ENCODE data around the gene BCKDHB. TPM values are rescaled to one million over a fixed set of nuclear protein-coding genes. Genes with fewer than 3 reads are reported as not detected.

Gene BCKDHB
- total RNA-seq, 2 donors from 2014 or later: 10.3 to 13.2 TPM

DNA sequence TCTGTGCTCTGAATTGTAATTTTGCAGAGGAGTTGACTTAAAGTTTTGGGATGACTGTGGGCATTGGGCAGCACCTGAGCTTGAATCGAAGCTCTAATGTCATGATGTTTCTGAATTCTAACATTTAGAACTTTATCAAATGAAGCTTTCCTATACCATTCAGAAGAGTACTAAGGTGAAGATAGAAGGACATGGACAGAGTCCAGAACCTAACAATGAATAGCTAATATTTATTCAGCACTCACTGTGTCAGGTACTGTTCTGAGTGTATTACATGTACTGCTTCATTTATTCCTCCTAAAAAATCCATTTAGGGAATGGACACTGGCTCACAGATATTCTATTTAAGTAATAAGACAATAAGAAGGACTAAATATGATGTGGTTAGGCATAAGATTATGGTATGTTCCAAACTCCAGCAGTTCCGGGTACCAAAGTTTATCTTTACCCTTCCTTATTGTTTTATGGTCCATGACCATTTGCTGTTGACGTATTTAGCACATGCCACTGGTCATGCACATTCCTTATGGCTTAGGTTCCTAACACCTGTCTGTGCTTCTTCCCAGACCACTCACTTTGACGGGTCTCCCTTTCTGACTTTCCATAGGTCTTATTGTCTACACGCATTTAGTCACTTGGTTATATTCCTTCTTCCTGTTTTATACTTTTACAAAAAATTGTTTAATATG, 20.3 kb downstream of the BCKDHB start:
- no peak overlapping the region for H3K27ac Mint-ChIP-seq
- no peak for ATAC-seq
- H3K4me1 Mint-ChIP-seq: peaks cover 13% of the 10 kb centered on the region

DNA sequence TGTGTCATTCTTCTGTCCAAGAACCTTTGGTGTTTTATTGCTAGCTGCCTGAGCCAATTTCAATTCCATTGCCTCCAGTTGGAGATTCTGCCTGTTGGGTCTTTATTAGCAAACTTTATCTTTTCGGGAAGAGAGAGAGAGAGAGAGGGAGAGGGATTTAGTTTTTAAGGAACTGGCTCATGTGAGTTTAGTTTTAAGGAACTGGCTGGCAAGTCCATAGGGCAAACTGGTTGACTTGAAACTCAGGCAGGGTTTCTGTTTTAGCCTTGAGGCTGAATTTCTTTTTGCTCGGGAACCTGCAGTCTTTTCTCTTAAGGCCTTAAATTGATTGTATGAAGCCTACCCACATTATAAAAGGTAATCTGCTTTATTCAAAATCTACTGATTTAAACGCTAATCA, 23.0 kb downstream of the BCKDHB start:
- ATAC-seq (no peak), DNase-seq (no peak)
- Mint-ChIP-seq H3K4me3 (no peak overlapping the region), H3K36me3 (ENCODE audit: low read depth) (peaks cover 9% of the 10 kb centered on the region), H3K4me1 (peaks cover 11% of the 10 kb centered on the region), H3K27ac (no peak overlapping the region), H3K27me3 (no peaks in the 10 kb centered on the region)
- no peaks in the 10 kb centered on the region for H3K9me3 ChIP-seq (ENCODE audit: control insufficient read depth, low read length, poor library complexity, severe bottlenecking)

More for the DNA sequence above, 20.3 kb downstream of the BCKDHB start:
- no peak for DNase-seq
- H3K27me3 Mint-ChIP-seq: no peaks in the 10 kb centered on the region
- H3K9me3 ChIP-seq (ENCODE audit: control insufficient read depth, low read length, poor library complexity, severe bottlenecking): no peaks in the 10 kb centered on the region
- peaks cover 5% of the 10 kb centered on the region for H3K36me3 Mint-ChIP-seq (ENCODE audit: low read depth)
- H3K4me3 Mint-ChIP-seq: no peak overlapping the region

DNA sequence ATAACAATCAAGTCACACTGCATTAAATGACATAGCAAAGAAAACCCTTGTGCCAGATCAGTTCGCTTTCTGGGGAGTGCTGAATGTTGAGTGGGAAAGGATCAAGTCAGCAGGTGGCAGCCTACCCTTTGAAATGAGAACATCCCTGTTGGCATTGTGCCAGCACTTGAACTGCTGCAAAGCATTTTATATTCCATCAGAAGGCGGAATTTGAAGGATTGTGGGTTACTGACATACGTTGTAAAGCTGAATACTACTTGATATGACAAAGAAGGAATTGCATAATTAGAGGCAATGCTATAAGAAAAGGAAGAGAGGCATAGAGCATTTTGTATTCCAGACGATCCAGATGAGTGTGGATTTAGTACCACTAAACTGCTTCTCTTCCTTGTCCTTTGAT, 26.5 kb downstream of the BCKDHB start:
- DNase-seq (peak in 1 of 3 donors; percentile 6), ATAC-seq (no peak)
- Mint-ChIP-seq H3K27ac (no peak overlapping the region), H3K27me3 (no peaks in the 10 kb centered on the region), H3K4me3 (no peak overlapping the region), H3K4me1 (peaks cover 9% of the 10 kb centered on the region), H3K36me3 (ENCODE audit: low read depth) (peaks cover 9% of the 10 kb centered on the region)
- H3K9me3 ChIP-seq (ENCODE audit: control insufficient read depth, low read length, poor library complexity, severe bottlenecking): no peaks in the 10 kb centered on the region

DNA sequence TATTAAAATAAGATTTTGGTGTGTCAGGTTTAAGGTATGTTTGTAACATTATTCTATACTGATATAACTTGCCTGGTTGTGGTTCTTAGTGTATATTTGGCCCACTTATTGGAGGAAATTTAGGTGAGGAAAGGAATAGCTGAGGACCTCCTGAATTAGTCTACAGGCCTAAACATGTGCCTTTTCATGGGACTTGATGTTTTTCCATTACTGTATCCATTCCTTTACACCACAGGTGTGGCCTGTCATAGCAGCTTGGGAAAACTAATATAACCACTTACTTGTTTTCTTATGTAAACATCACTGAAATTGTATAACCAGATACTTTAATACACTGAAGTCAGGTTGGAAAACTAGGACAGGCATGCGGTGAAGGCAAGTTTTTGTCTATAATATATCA, 27.6 kb downstream of the BCKDHB start:
- Mint-ChIP-seq H3K36me3 (ENCODE audit: low read depth) (peaks cover 7% of the 10 kb centered on the region), H3K4me3 (no peak overlapping the region), H3K27ac (no peak overlapping the region), H3K27me3 (no peaks in the 10 kb centered on the region), H3K4me1 (peaks cover 9% of the 10 kb centered on the region)
- DNase-seq (no peak), ATAC-seq (no peak)
- no peaks in the 10 kb centered on the region for H3K9me3 ChIP-seq (ENCODE audit: control insufficient read depth, low read length, poor library complexity, severe bottlenecking)

DNA sequence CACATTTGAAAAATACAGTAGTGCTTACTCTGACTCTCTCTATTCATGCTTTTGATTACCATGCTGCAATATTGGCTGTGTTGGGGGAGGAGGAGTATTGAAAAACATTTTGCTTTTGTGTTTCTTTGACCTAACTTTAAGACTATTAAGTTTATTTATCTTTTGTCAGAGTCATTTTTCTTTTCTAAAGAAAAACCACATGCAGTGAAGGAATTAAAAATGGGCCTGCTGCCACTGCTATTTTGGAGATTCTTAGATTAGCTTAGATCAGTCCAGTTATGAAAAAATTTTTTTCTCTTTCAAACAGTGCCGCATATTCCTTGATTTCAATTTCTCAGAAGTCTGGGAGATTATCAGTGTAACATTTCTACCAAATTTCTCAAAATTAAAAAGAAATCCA, 36.1 kb downstream of the BCKDHB start:
- no peak for ATAC-seq
- H3K36me3 Mint-ChIP-seq (ENCODE audit: low read depth): no peaks in the 10 kb centered on the region
- no peak for DNase-seq

DNA sequence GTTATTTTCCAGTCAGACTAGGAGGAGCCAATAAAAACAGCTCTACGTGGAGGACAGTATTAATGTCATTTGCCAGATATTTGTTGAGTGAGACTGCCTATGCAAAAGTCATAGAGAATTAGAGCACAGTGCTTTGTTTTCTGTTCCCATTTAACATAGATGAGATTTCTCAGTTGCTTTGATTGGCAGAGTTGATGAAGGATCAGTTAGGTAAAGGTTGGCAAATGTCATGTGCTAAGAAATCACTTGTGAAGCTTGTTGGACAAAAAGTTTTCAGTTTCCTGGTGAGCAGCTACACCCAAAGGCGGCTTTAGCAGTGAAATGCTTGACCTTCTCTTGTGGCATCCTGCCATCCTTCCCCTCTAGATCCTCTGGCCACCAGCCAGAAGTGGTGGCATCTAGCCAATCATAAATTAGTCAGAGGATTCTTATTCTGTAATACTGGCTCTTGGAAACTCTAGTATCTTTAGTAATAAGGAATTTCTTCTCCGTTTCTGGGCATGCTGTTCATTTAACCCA, 37.0 kb downstream of the BCKDHB start:
- peaks cover 6% of the 10 kb centered on the region for H3K36me3 Mint-ChIP-seq (ENCODE audit: low read depth)

More for the DNA sequence above, 36.1 kb downstream of the BCKDHB start:
- H3K4me1 Mint-ChIP-seq: no peaks in the 10 kb centered on the region
- no peak overlapping the region for H3K4me3 Mint-ChIP-seq
- no peaks in the 10 kb centered on the region for H3K9me3 ChIP-seq (ENCODE audit: control insufficient read depth, low read length, poor library complexity, severe bottlenecking)
- no peaks in the 10 kb centered on the region for H3K27me3 Mint-ChIP-seq
- H3K27ac Mint-ChIP-seq: no peak overlapping the region

DNA sequence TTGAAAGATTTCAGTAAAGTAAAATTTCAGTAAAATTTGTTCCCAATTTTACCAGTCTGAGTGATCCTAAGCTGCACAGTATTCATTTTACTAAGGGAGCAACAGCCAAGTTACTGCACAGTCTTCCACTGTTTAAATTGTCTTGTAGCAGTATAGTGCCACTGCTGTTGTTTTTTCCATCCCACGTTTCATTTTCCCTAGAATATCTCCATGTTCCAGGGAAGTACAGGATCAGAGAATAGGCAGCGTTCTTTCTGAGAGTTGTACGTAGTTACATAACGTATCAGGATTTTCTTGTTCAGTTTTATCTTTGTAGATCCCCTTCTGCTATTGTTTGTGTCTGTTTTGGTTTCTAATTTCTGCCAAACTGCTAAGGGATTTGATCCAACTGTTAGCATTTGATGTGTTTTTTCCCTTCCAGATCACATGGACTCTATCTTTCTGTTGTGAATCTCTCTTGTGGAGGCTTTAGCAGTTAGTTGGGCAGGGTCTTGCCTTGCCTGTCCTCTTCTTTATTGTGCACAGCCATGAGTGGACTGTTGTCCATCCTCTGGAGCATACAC, 38.4 kb downstream of the BCKDHB start:
- no peaks in the 10 kb centered on the region for H3K9me3 ChIP-seq (ENCODE audit: control insufficient read depth, low read length, poor library complexity, severe bottlenecking)
- Mint-ChIP-seq H3K4me1 (no peaks in the 10 kb centered on the region), H3K4me3 (no peak overlapping the region), H3K27ac (no peak overlapping the region), H3K27me3 (no peaks in the 10 kb centered on the region), H3K36me3 (ENCODE audit: low read depth) (peaks cover 10% of the 10 kb centered on the region)
- no peak for ATAC-seq
- DNase-seq: no peak

More for the DNA sequence above, 37.0 kb downstream of the BCKDHB start:
- ATAC-seq (no peak), DNase-seq (no peak)
- no peak overlapping the region for H3K27ac Mint-ChIP-seq
- H3K4me3 Mint-ChIP-seq: no peak overlapping the region
- H3K27me3 Mint-ChIP-seq: no peaks in the 10 kb centered on the region
- H3K4me1 Mint-ChIP-seq: no peaks in the 10 kb centered on the region
- no peaks in the 10 kb centered on the region for H3K9me3 ChIP-seq (ENCODE audit: control insufficient read depth, low read length, poor library complexity, severe bottlenecking)

DNA sequence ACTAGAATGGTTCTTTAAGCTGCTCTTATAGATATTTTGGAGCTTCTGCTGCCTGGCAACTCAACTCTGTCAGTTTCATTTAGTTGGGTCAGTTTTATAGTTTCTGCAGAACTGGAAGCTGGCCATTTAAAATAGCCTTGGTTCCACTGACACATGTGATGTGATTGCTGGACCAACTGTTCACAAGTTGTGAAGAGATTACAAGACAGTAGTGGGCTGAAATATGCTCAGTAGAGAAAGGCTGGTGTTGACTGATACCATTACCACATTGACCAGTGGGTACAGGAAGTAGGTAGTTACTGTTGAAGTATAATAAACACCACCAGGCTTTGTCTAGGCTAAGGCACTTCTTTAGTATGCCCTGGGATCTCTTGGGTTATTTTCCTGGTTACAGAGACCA, 39.0 kb downstream of the BCKDHB start:
- H3K4me1 Mint-ChIP-seq: no peaks in the 10 kb centered on the region
- H3K36me3 Mint-ChIP-seq (ENCODE audit: low read depth): peaks cover 11% of the 10 kb centered on the region
- H3K4me3 Mint-ChIP-seq: no peak overlapping the region
- no peaks in the 10 kb centered on the region for H3K9me3 ChIP-seq (ENCODE audit: control insufficient read depth, low read length, poor library complexity, severe bottlenecking)
- no peaks in the 10 kb centered on the region for H3K27me3 Mint-ChIP-seq
- H3K27ac Mint-ChIP-seq: no peak overlapping the region
- ATAC-seq (no peak), DNase-seq (no peak)

DNA sequence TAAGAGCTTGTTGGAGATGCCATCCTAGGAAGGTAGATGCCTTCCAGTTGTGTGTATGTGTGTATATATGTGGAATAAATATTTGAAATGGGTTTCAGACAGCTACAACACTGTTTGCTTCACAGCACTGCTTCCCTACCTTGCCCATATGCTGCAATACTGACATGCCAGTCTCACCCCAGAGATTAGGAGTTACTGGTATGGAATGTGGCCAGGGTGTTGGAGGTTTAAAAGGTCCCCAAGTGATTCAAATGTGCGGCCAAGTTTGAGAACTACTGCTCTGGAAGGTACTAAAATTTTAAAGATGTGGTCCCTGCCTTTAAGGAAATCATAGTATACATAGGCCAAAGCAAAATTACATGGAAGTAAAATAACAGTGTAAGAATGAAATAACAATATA, 39.5 kb downstream of the BCKDHB start:
- DNase-seq (no peak), ATAC-seq (no peak)
- H3K4me3 Mint-ChIP-seq: no peak overlapping the region
- no peaks in the 10 kb centered on the region for H3K4me1 Mint-ChIP-seq
- H3K9me3 ChIP-seq (ENCODE audit: control insufficient read depth, low read length, poor library complexity, severe bottlenecking): no peaks in the 10 kb centered on the region
- H3K27me3 Mint-ChIP-seq: no peaks in the 10 kb centered on the region
- H3K36me3 Mint-ChIP-seq (ENCODE audit: low read depth): peaks cover 11% of the 10 kb centered on the region
- no peak overlapping the region for H3K27ac Mint-ChIP-seq

DNA sequence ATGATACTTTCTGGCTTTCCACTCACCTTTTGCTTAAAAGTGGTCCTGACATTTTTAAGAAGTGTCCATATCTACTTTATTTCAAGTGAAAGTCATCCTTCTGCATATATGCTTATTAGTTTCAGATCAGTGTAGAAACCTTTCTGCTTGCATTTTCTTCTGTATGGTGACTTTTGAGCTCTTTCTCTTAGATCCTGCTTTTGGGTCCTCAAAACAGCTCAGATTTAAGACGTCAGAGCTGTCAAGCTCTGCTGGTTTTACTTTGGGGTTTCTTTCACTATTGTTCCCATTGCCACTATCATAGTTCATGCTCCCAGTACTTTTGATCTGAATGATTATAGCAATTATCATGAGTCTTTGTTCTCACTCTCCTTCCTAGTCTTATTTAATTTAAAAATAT, 41.7 kb downstream of the BCKDHB start:
- ATAC-seq (no peak), DNase-seq (no peak)
- no peak overlapping the region for H3K4me3 Mint-ChIP-seq
- H3K9me3 ChIP-seq (ENCODE audit: control insufficient read depth, low read length, poor library complexity, severe bottlenecking): no peaks in the 10 kb centered on the region
- H3K36me3 Mint-ChIP-seq (ENCODE audit: low read depth): peaks cover 11% of the 10 kb centered on the region
- no peaks in the 10 kb centered on the region for H3K27me3 Mint-ChIP-seq
- H3K27ac Mint-ChIP-seq: no peak overlapping the region
- no peaks in the 10 kb centered on the region for H3K4me1 Mint-ChIP-seq

DNA sequence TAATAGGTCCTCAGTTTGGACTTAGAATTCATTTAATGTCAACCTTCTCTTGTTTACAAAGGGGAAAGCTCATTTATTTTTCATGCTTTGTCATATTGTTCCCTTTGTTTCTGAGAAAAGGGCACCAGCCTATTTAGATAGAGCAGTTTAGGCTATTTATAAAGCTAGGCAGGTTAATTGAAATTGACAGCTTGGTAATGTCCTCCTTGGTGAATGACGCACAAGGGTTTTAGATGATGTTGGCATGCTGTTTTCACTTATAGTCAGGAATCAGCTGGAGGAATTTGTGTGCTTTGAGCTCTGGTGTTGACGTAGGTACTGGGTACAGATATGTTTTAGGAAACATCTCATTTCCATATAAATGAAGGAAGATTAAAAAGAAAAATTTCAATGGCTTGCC, 45.2 kb downstream of the BCKDHB start:
- Mint-ChIP-seq H3K4me1 (no peaks in the 10 kb centered on the region), H3K27ac (no peak overlapping the region), H3K4me3 (no peak overlapping the region), H3K27me3 (no peaks in the 10 kb centered on the region), H3K36me3 (ENCODE audit: low read depth) (peaks cover 11% of the 10 kb centered on the region)
- no peaks in the 10 kb centered on the region for H3K9me3 ChIP-seq (ENCODE audit: control insufficient read depth, low read length, poor library complexity, severe bottlenecking)
- ATAC-seq (no peak), DNase-seq (no peak)

DNA sequence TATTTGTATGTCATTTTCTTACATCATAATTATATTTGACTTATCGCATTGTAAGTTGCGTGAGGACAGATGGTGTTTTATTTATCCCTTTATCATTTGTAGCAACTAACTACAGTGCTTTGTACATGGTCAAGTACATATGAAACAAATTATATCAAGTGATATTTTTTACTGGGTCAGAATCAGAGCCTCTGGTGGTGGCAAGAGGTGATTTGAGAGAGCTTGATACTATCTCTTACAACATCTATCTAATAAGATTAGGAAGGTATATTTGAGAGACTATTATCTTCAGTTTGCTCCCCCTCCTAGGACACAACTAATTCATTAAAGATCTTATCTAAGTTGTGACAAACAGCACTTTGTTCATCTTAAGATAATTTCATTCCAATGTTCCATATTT, 47.7 kb downstream of the BCKDHB start:
- DNase-seq: no peak
- Mint-ChIP-seq H3K4me1 (no peaks in the 10 kb centered on the region), H3K36me3 (ENCODE audit: low read depth) (peaks cover 2% of the 10 kb centered on the region), H3K27ac (no peak overlapping the region), H3K4me3 (no peak overlapping the region), H3K27me3 (no peaks in the 10 kb centered on the region)
- no peaks in the 10 kb centered on the region for H3K9me3 ChIP-seq (ENCODE audit: control insufficient read depth, low read length, poor library complexity, severe bottlenecking)
- ATAC-seq: no peak

DNA sequence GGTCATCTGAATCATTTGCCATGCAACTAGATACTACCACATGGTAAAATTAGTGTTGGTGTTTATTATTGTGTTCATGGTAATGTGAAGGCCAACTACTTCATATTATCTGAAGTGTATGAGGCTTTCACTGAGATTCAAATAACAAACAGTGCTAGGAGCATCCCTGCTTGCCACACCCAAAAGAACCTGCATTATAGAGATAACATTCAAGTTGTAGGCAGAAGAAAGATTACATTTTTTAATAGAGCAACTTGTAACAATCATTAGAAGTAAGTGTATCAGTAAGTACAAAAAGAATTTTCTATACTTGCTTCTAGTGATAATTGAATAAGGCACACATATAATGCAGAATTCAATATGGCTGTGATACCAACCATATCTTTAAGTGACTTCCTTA, 49.8 kb downstream of the BCKDHB start:
- Mint-ChIP-seq H3K36me3 (ENCODE audit: low read depth) (no peaks in the 10 kb centered on the region), H3K4me3 (no peak overlapping the region), H3K27ac (no peak overlapping the region), H3K4me1 (no peaks in the 10 kb centered on the region), H3K27me3 (no peaks in the 10 kb centered on the region)
- ATAC-seq: no peak
- no peak for DNase-seq
- no peaks in the 10 kb centered on the region for H3K9me3 ChIP-seq (ENCODE audit: control insufficient read depth, low read length, poor library complexity, severe bottlenecking)

DNA sequence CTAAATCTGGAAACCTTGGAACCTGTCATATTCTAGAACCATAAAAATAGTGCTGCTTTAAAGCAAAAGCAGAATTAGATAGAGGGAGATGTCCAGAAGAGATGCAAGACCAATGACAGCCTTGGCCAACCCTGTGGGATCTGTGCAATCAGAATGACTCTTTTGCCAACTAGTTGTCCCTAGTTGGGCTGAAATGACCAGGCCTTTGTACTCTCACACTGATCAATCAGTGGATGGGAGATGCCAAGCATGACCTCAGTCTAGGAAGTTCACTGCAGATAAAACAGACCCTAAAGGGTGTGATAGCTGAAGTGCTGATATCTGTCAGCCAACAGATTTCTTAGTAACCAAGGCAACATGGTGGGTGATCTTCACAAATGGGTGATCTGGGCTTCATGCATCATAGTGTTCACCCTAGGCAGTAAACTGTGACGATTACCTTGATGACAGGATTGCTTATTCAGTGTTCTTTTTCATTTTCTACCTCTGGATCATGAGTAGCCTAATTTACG, 52.1 kb downstream of the BCKDHB start:
- H3K36me3 Mint-ChIP-seq (ENCODE audit: low read depth): peaks cover 3% of the 10 kb centered on the region
- ATAC-seq (no peak), DNase-seq (no peak)
- no peak overlapping the region for H3K27ac Mint-ChIP-seq
- no peak overlapping the region for H3K4me3 Mint-ChIP-seq
- no peaks in the 10 kb centered on the region for H3K27me3 Mint-ChIP-seq
- no peaks in the 10 kb centered on the region for H3K9me3 ChIP-seq (ENCODE audit: control insufficient read depth, low read length, poor library complexity, severe bottlenecking)
- H3K4me1 Mint-ChIP-seq: no peaks in the 10 kb centered on the region
